Suprapubic skin (tissue), 3 donors: Measurements from ENCODE around the gene VEGFA.

Source experiments
- CTCF ChIP-seq, 2 donors: fragments of 200-600 bp in 1 of 2; fragments of 450-650 bp in 1 of 2; sonication (generic) in 1 of 2; IDR thresholded peaks; one replicate each; pipeline ENCODE4 v1.5.1; 2016 to 2019; ENCODE audit warnings: antibody characterized with exemption in 2 of 2, mild to moderate bottlenecking in 1 of 2, moderate library complexity in 1 of 2
- EP300 ChIP-seq: sonication (generic); formaldehyde crosslinking; IDR thresholded peaks from one replicate; pipeline ENCODE4 v1.6.1; 2017; ENCODE audit warnings: antibody characterized with exemption
- POLR2A ChIP-seq, 2 donors: fragments of 450-650 bp; IDR thresholded peaks; one replicate each; pipeline ENCODE4 v1.6.1; 2017; ENCODE audit warnings: antibody characterized with exemption in 2 of 2, mild to moderate bottlenecking in 2 of 2, moderate library complexity in 2 of 2

- no peak for TF ChIP-seq CTCF (IDR thresholded peaks at IDR 0.05)
- no peak for TF ChIP-seq POLR2A (IDR thresholded peaks at IDR 0.05)
- no peak for TF ChIP-seq EP300
Measured at GRCh38 chr6:43817192-43817591, 47.2 kb downstream of the VEGFA start.
